Astrocyte of the spinal cord (primary cell): ENCODE results near the gene SSBP3.

Experiments
- DNase-seq: peaks from one replicate; pipeline ENCODE4 v3.0.0; 2011; ENCODE audit warnings: low read depth, low spot score
- H3K4me3 ChIP-seq: 2 replicates; pipeline ENCODE4 v1.5.1; 2011; ENCODE audit warnings: low read depth, mild to moderate bottlenecking, low read length, moderate library complexity
- CTCF ChIP-seq: IDR thresholded peaks from 2 replicates; pipeline ENCODE4 v1.5.1; 2012; ENCODE audit warnings: low read depth, mild to moderate bottlenecking, low read length, inconsistent platforms
- in situ Hi-C: cut with HindIII; loops from 2 replicates; pipeline ENCODE4 v1.10.0; 2017; ENCODE audit warnings: low sequenced_read_pairs

SSBP3 gene

DNA sequence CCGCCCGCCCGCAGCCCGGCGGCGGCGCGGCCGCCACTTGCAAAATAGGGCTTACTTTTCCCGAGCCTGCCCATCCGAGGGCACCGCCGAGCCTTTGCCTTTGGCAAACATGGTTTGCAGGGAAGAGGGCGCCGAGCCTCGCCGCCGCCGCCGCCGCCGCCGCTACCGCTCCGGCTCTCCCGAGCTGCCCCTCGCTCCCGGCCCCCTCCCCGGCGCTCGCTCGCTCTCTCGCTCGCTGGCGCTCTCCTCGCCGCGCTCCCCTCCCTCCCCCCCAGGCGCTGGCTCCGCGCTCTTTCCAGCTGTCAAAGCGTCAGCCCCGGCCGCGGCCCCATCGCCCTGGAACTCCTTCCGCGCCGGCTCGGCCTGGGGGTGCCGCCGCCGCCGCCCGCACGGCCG is 298 bp downstream of the SSBP3 start:
- peak overlapping the region; percentile 67 for H3K4me3 ChIP-seq
- no peak for TF ChIP-seq CTCF
- DNase-seq: no peak
- in situ Hi-C loops: no loop called here

DNA sequence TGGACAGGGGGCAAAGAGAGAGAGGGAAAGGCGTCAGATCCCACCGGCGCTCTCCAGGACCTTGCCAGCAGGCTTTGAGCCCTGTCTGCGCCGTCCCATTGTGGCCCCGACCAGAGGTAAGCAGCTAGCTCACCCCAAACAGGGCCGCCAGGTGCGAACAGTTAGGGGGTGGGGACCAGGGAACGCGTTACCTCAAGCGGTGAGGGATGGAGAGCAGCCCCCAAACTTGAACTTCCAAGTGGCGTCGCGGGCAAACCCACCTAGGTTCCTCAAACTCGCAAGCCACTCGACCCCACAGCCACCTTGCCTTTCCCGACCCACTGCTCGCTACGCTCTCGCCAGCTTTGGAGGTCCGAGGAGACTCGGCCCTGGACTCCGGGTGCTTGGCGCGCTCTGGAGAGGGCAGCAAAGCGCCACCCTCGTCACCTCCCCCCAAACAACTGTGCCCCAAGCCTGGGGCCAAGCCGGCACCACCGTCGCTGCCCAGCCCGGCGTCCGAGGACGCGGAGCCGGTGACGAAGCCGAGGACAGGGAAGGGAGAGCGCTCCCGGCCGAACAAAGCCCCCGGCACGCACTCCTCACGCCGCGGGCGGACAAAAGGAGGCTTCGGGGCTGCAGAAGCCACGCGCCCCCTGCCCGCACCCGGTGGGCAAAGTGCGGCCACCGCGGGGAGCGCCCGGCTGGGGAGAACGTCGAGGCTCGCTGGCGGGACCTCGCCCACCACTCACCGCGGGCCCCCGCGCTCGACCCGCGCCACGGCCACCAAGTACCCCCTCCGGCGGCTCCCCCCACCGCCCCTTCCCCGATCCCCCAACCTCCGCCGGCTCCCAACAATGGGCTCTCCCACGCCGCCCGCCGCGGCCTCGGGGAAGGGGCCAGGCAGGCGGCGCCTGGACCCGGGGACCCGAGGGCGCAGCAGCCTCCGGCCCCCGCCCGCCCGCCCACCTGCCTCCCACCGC is 976 bp downstream of the SSBP3 start:
- in situ Hi-C loops: no loop called here
- peak overlapping the region; percentile 67 for H3K4me3 ChIP-seq
- no peak for DNase-seq
- TF ChIP-seq CTCF: peak; percentile 12

GRCh38 chr1:54404263-54404662 is 1.9 kb downstream of the SSBP3 start:
- DNase-seq: no peak
- peak overlapping the region; percentile 67 for H3K4me3 ChIP-seq
- no peak for TF ChIP-seq CTCF
- in situ Hi-C loops: no loop called here

DNA sequence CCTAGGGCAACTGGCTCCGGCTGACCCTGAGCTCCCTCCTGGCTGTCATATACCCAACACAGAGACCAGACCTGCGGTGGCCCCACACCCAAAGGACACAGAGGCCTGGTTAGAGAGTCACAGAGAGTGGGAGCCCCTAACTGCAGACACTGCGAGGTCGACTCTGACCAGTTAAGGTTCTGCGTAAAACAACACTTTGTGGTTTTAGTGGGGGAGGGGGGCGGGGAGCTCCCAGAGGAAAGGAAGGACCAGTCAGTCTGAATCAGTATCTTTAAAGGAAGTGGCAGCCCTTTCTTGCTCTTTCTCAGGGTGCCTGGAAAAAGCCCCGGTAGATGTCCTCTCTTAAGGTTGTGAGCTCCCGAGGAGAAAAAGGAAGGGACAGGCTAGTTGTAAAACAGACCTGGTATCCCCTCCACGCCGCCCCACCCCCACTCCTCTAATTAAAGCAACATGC is 2.4 kb downstream of the SSBP3 start:
- TF ChIP-seq CTCF: no peak
- peak overlapping the region; percentile 67 for H3K4me3 ChIP-seq
- in situ Hi-C loops: no loop called here
- DNase-seq: peak; percentile 75

DNA sequence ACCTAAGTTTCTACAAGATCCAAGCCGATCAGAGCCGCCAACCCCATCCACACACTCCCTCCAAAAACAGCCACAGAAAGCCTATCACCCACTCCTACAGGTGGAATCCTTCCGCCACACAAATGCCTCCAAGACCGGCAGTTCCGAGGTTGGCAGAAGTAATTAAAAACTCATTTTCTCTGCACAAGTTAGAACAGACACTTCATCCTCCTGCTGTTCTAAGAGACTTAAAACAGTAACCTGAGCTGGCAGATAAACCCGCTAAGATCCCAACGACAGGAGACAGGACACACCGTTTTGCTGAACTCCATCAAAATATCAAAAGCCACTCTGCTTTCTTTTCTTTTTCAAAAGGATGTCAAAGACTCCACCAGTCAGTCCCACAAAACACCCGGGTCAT is 2.8 kb downstream of the SSBP3 start:
- no peak for DNase-seq
- no peak for TF ChIP-seq CTCF
- peak overlapping the region; percentile 67 for H3K4me3 ChIP-seq
- in situ Hi-C loops: no loop called here

- no peak overlapping the region for H3K4me3 ChIP-seq
- DNase-seq: no peak
- in situ Hi-C loops: no loop called here
- no peak for TF ChIP-seq CTCF
Measured at GRCh38 chr1:54402896-54403295, 3.3 kb downstream of the SSBP3 start.
